Central memory CD4-positive, alpha-beta T cell (primary cell): ENCODE results near the gene ETS1.
A peak's percentile ranks its signal among the peaks of the same experiment; 100 is the strongest.

Experiments used
- DNase-seq: peaks from one replicate; pipeline ENCODE4 v3.0.0; 2022

ETS1 gene

GRCh38 chr11:128565881-128566280 is 21.5 kb downstream of the ETS1 start:
- no peak for DNase-seq

- DNase-seq = no peak
These were observed 22.6 kb downstream of the ETS1 start for GRCh38 chr11:128564642-128565245.

- no peak for DNase-seq
These were observed 23.3 kb downstream of the ETS1 start for GRCh38 chr11:128563942-128564641.

GRCh38 chr11:128563308-128563707 is 24.1 kb downstream of the ETS1 start:
- no peak for DNase-seq

- DNase-seq = no peak
These were observed 27.8 kb downstream of the ETS1 start for GRCh38 chr11:128559496-128560103.

- no peak for DNase-seq
These were observed 31.8 kb downstream of the ETS1 start for GRCh38 chr11:128555606-128556005.

GRCh38 chr11:128553662-128554362 is 33.5 kb downstream of the ETS1 start:
- DNase-seq = no peak

GRCh38 chr11:128552783-128553661 is 34.3 kb downstream of the ETS1 start:
- peak; percentile 16 for DNase-seq

GRCh38 chr11:128551611-128552335 is 35.6 kb downstream of the ETS1 start:
- DNase-seq = peak; percentile 13

GRCh38 chr11:128551058-128551457 is 36.3 kb downstream of the ETS1 start:
- DNase-seq = no peak

GRCh38 chr11:128550261-128550821 is 37.0 kb downstream of the ETS1 start:
- no peak for DNase-seq

- DNase-seq = no peak
These were observed 38.0 kb downstream of the ETS1 start for GRCh38 chr11:128549256-128549944.

- peak; percentile 21 for DNase-seq
These were observed 38.6 kb downstream of the ETS1 start for GRCh38 chr11:128548649-128549255.

- DNase-seq = no peak
These were observed 39.3 kb downstream of the ETS1 start for GRCh38 chr11:128547946-128548648.

- DNase-seq = no peak
These were observed 40.4 kb downstream of the ETS1 start for GRCh38 chr11:128546916-128547315.

- peak; percentile 13 for DNase-seq
These were observed 42.8 kb downstream of the ETS1 start for GRCh38 chr11:128544471-128545051.

- DNase-seq = no peak
These were observed 46.9 kb downstream of the ETS1 start for GRCh38 chr11:128540469-128540868.

GRCh38 chr11:128536506-128536905 is 50.9 kb downstream of the ETS1 start:
- DNase-seq = no peak
